ENCODE results near the gene MAB21L3. TPM values are rescaled to one million over a fixed set of nuclear protein-coding genes. Genes with fewer than 3 reads are reported as not detected.

Gene MAB21L3
- total and polyA plus RNA-seq, 2 of the 13 experiments (the other 11 are each of a cell fraction or from before 2014, with no cell fraction given), result 0.55 to 4.1 TPM

- TF ChIP-seq ARID5B (CRISPR knock-in tag; IDR thresholded peaks at IDR 0.05) (peak; percentile 21; the same call in 1 of the 2 replicates), CEBPB (IDR thresholded peaks at IDR 0.05; ENCODE audit: borderline replicate concordance, low read depth, low read length) (peak; percentile 86), EZH2 (conservative IDR thresholded peaks at IDR 0.05; ENCODE audit: low read depth, low read length) (no peak), ZNF276 (CRISPR knock-in tag; IDR thresholded peaks at IDR 0.05; ENCODE audit: low read depth) (no peak), FOXP1 (IDR thresholded peaks at IDR 0.05) (no peak), FOXP1 (CRISPR knock-in tag; IDR thresholded peaks at IDR 0.05) (no peak), ZNF687 (CRISPR knock-in tag; IDR thresholded peaks at IDR 0.05) (peak; percentile 60)
Measured at GRCh38 chr1:116113615-116114014, 2.4 kb downstream of the MAB21L3 start (continued).
